ENCODE data around the gene IFNA6.

- TF ChIP-seq CTCF (IDR thresholded peaks at IDR 0.05) = no peak
- no peak for TF ChIP-seq POLR2A (IDR thresholded peaks at IDR 0.05)
Observed at GRCh38 chr9:21331676-21332402, 18.8 kb downstream of the IFNA6 start.

All from breast epithelium (tissue), 3 donors.